GM13976 (cell line): ENCODE results near the gene STRIP1.

Experiments used
- DNase-seq: peaks from one replicate; pipeline ENCODE4 v3.0.0; 2012; ENCODE audit warnings: low spot score
- in situ Hi-C: fragments of 300-500 bp; cut with MboI; formaldehyde crosslinking; loops from one replicate; pipeline ENCODE4 v1.12.0; 2022; ENCODE audit warnings: low sequenced_read_pairs, mixed read lengths, inconsistent platforms; ENCODE audit not compliant: unreplicated experiment
- TF ChIP-seq, protein P1 (sequence below): IDR thresholded peaks from 2 replicates; pipeline ENCODE4 v1.5.1; 2012; ENCODE audit warnings: borderline replicate concordance, mild to moderate bottlenecking; ENCODE audit not compliant: insufficient read depth; ENCODE audit errors: extremely low read depth, missing control alignments, control extremely low read depth

STRIP1 gene

GRCh38 chr1:110065841-110066240 is 31.4 kb downstream of the STRIP1 start:
- DNase-seq, result no peak
- TF ChIP-seq, protein P1, sequence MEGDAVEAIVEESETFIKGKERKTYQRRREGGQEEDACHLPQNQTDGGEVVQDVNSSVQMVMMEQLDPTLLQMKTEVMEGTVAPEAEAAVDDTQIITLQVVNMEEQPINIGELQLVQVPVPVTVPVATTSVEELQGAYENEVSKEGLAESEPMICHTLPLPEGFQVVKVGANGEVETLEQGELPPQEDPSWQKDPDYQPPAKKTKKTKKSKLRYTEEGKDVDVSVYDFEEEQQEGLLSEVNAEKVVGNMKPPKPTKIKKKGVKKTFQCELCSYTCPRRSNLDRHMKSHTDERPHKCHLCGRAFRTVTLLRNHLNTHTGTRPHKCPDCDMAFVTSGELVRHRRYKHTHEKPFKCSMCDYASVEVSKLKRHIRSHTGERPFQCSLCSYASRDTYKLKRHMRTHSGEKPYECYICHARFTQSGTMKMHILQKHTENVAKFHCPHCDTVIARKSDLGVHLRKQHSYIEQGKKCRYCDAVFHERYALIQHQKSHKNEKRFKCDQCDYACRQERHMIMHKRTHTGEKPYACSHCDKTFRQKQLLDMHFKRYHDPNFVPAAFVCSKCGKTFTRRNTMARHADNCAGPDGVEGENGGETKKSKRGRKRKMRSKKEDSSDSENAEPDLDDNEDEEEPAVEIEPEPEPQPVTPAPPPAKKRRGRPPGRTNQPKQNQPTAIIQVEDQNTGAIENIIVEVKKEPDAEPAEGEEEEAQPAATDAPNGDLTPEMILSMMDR, result no peak
- in situ Hi-C loops, result no loop called here

DNA sequence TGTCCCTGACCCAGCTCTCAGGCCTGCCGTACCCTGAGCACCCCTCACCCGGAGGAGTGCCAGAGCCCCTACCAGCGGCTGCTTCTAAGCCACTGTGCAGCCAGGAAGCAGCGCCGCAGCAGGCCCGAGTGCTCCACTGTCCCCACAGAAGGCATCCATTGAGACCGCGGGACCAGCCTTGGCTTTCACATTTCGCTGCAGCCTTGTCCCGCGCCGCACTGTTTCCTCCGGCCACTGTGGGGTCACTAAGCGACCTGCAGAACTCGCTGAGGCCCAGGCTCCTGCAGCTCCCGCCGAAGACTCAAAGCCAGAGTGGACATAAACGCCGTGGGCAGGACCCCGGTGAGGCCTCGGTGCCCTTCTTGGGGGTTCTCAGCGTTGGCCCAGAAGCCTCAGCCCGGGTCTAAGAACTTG is 33.1 kb downstream of the STRIP1 start:
- in situ Hi-C loops, result no loop called here

GRCh38 chr1:110067893-110068645 is 33.6 kb downstream of the STRIP1 start:
- TF ChIP-seq, protein P1, result no peak
- no peak for DNase-seq

More for the DNA sequence above, 33.1 kb downstream of the STRIP1 start:
- DNase-seq, result no peak
- TF ChIP-seq, protein P1, result no peak

GRCh38 chr1:110068646-110069403 is 34.4 kb downstream of the STRIP1 start:
- in situ Hi-C loops, result no loop called here
- peak; percentile 59 for DNase-seq
- TF ChIP-seq, protein P1, result no peak

More at GRCh38 chr1:110067893-110068645, 33.6 kb downstream of the STRIP1 start:
- in situ Hi-C loops, result no loop called here

DNA sequence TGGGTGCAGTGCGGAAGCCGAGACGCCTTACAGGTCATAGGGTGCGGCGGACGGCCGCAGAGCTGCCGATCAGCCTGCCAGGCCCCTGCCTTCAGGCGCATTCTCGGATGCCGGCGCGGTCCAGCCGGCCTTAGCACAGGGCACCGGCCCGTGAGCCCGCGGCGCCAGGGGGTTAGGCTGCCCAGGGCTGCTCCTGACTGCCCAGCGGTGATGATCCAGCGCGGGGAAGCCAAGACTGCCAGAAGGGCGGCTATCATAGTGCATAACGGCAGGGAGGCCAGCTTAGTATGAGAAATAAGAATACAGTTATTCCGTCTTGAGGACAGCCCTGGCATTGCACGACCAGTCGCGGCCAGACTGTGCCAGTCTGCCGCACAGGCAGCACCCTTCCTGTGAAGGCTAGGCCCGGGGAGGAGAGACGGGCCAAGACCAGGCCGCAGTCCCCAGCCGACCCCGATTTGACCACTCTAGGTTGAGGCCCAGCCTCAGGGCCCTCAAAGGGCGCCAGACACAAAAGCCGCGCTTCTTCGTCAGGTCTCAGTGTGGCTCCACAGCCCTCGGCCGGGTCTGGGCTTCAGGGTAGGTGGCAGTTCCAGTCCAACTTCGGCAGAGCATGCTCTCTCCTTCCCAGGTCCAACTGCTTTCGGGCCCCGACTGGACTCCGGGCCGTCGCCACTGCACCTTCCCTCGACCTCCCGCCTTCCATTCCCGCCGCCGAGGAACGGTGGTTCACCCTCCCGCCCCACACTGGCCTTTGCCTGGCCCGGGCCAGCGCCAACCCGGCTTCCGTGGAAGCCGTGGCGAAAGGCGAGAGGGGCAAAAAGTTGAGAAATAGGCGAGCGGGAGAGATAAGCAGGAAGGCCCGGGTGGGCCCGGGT is 35.2 kb downstream of the STRIP1 start:
- peak; percentile 55 for DNase-seq
- in situ Hi-C loops, result no loop called here
- TF ChIP-seq, protein P1, result no peak

- DNase-seq, result no peak
- TF ChIP-seq, protein P1, result no peak
- in situ Hi-C loops, result no loop called here
These were observed 35.9 kb downstream of the STRIP1 start for GRCh38 chr1:110070282-110070669.
